C4-2B (cell line): ENCODE data around the gene CNTN5.

Source experiments
- CTCF ChIP-seq: fragments of 450-650 bp; conservative IDR thresholded peaks from 2 replicates; pipeline ENCODE4 v1.5.1; 2017; ENCODE audit warnings: mild to moderate bottlenecking
- ZFX ChIP-seq: fragments of 450-650 bp; IDR thresholded peaks from 2 replicates; pipeline ENCODE4 v1.6.1; 2017

GRCh38 chr11:99584830-99585229 lies 564.1 kb downstream of the CNTN5 start:
- no peak for TF ChIP-seq CTCF
- TF ChIP-seq ZFX = no peak
